HL-60 (cell line): Measurements from ENCODE around the gene BRWD1.

ENCODE experiments used
- CTCF ChIP-seq: IDR thresholded peaks from one replicate; pipeline ENCODE4 v1.5.1; 2011; ENCODE audit warnings: low read length, control low read depth, inconsistent platforms; ENCODE audit not compliant: insufficient read depth
- GABPA ChIP-seq: IDR thresholded peaks from 2 replicates; pipeline ENCODE4 v1.6.1; 2012; ENCODE audit warnings: low read depth
- POLR2AphosphoS5 ChIP-seq: IDR thresholded peaks from 2 replicates; pipeline ENCODE4 v1.6.1; 2012; ENCODE audit warnings: low read depth
- REST ChIP-seq: IDR thresholded peaks from 2 replicates; pipeline ENCODE4 v1.6.1; 2012; ENCODE audit warnings: low read depth; ENCODE audit not compliant: insufficient replicate concordance

- TF ChIP-seq CTCF: no peak
- TF ChIP-seq REST: no peak
- no peak for TF ChIP-seq POLR2AphosphoS5
- TF ChIP-seq GABPA: no peak
Measured at GRCh38 chr21:39164523-39164922, 148.9 kb downstream of the BRWD1 start.
